GM21717 (cell line): ENCODE results near the gene HCFC1R1.
"Not testable (repeated sequence)": the region's sequence is repeated elsewhere in the genome, so short reads cannot be mapped to it uniquely, and the experiment has no call there.

Experiments
- ATAC-seq: cut with Tn5 transposase; IDR thresholded peaks from one replicate; pipeline ENCODE4 v1.9.1; 2021; ENCODE audit warnings: mild to moderate bottlenecking, moderate library complexity; ENCODE audit not compliant: unreplicated experiment

Gene HCFC1R1, protein sequence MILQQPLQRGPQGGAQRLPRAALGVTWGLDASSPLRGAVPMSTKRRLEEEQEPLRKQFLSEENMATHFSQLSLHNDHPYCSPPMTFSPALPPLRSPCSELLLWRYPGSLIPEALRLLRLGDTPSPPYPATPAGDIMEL

DNA sequence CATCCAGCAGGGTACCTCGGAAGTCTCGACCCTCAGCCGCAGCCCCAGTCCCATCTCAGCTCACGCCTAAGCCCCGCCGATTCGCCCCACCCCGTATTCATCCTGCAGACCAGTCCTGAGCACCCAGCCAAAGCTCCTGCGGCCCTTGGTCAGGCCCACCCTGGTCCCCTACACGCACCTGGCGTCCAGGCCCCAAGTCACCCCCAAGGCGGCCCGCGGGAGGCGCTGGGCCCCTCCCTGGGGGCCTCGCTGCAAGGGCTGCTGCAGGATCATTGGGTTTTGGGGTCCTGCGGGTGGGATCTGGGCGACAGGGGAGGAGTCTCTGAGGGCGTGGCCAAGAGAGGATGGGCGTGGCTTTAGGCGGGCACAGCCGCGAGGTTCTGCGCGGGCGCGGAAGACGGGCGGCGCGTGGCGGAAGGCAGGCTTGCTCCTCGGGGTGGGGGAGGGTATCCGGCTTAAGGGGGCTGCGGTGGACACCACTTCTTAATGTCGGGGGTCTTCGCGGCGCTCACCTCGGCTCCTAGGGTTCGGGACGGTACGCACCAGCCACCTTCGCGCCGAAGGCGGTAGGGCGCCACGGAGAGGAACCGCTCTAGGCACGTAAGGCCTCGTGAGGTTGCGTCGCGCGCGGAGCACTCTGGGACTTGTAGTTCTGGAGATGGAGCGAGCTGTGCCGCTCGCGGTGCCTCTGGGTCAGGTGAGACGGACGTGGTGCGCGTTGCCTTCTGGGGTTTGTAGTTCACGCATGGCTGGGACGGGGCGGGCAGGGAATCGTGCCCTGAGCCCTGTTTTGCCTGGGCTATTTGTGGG lies at the start of gene HCFC1R1, which contains the start of gene THOC6:
TSS of gene HCFC1R1 (minus strand) at position 274 of the 810 bp plus-strand sequence. CDS start at position 273, 1 bp downstream.
TSS of gene THOC6 (plus strand) at position 367 of the 810 bp plus-strand sequence. CDS start at position 659, 292 bp downstream.
- peak; percentile 70 for ATAC-seq

DNA sequence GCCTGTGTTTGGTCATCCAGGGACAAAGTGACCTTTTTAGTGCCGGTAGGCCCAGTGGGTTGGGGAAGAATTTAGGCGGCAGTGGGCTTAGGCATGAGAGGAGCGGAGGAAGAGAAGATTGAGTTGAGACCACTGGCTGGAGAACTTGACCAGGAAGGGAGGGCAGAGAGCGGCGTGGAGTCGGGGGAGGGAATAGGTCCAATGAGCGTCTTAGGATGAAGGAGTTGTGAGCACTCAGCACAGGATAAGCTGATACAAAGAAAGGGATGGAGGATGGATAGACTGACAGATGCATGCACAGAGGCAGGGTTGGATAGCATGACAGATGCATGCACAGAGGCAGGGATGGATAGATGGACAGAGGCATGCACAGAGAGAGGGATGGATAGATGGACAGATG lies 49.7 kb upstream of the HCFC1R1 start:
- no peak for ATAC-seq

DNA sequence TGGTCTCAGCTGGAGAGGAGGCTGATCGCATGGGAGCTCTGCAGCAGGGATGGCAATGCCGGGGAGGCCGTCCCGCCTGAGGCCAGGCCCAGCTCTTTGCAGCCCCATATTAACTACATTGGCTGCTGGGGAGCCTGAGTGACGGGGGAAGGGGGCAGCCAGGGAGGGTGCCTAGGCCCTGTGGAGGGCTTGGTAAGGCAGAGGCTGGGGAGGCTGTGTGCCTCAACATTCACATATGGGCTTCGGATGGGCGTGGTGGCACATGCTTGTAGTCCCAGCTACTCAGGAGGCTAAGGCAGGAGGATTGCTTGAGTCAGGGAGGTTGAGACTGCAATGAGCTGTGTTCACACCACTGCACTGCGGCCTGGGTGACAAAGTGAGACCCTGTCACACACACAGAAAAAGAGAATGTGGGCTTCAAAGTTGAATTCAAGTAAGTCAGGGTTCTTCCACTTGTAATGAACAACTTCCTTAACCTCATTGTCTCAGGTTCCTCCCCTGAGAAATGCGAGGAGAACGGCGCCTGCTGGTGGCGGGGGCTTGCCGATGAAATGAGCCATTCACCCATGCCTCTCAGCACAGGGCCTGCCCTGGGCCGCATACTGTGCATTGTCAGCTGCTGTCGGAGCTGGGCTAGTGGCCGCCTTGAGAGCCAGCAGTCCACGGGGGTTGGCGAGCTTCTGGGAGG lies 49.0 kb upstream of the HCFC1R1 start:
- ATAC-seq, result not testable (repeated sequence)

DNA sequence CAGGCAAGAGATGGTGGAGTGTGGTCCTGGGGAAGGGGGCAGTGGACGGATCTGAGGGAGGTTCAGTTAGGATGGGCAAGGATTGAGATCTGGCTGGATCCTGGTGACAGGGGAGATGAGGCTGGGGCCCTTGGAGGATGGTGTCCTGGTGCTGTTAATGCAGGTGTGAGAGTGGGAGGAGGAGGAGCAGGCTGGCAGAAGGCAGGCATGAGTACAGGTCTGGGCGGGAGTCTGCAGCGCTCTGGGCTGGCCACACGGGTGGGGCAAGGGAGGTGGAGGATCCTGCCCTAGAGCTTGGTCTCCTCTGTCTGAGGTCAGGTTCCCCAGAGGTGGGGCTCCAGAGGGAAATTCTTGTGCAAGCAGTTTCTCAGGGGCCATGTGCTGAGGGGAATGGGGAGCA lies 48.4 kb upstream of the HCFC1R1 start:
- not testable (repeated sequence) for ATAC-seq

DNA sequence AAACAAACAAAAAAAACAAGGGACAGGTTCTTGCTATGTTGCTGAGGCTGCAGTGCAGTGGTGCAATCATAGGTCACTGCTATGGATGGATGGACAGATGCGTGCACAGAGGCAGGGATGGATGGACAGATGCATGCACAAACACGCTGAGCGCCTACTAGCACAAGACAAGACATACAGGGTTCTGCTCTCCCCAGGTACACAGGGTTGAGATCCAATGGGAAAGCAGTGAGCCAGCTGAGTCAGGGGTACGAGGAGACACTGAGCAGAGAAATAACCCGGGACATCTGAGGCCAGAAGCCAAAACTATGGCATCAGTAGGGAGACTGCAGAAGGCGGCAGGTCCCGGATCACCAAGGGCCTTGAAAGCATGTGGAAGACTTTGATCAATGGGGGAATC lies 47.9 kb upstream of the HCFC1R1 start:
- no peak for ATAC-seq

DNA sequence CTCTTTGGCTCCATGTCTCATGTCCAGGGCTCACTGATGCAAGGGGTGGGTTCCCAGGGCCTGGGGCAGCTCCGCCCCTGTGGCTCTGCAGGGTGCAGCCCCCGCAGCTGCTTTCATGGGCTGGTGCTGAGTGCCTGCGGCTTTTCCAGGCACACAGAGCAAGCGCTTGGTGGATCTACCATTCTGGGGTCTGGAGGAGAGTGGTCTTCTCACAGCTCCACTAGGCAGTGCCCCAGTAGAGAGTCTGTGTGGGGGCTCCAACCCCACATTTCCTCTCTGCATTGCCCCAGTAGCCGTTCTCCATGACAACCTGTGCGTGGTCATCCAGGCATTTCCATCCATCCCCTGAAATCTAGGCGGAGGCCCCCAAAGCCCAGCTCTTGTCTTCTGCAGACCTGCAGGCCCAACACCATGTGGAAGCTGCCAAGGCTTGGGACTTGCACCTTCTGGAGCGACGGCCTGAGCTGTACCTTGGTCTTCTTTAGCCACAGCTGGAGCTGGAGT lies 46.9 kb upstream of the HCFC1R1 start:
- no peak for ATAC-seq

DNA sequence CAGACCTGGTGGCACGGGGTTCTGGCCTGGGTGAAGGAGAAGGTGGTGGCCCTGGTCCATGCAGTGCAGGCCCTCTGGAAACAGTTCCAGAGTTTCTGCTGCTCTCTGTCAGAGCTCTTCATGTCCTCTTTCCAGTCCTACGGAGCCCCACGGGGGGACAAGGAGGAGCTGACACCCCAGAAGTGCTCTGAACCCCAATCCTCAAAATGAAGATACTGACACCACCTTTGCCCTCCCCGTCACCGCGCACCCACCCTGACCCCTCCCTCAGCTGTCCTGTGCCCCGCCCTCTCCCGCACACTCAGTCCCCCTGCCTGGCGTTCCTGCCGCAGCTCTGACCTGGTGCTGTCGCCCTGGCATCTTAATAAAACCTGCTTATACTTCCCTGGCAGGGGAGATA lies 45.4 kb upstream of the HCFC1R1 start:
- not testable (repeated sequence) for ATAC-seq

DNA sequence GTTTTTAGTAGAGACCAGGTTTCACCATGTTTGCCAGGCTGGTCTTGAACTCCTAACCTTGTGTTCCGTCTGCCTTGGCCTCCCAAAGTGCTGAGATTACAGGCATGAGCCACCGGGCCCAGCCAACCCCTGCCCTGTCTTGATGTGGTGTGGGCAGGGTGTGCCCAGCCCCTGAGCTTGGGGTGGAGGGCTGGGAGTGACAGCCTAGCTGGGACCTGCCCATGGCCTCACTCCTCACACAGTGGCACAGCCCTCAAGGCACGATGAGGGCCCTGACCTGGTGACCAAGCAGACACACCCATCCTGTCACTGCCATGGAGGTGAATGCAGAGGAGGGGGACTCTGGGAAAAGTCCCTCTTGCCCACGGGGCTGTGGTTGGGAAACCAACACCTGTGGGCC lies 44.7 kb upstream of the HCFC1R1 start:
- ATAC-seq, result no peak

DNA sequence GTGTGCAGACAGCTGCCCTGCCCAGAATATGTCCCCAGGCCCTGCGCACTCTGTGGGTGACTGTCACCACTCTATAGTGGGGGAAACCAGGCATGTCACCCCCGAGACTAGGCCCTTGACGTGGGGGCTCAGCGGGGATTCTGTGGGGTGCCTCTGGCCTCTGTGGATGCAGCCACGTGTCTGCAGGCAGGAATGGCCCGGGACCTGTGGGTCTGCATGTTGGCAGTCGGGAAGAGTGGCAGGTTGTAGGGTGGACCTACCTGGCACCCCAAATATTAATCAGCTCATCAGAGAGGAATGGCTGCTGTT lies 42.7 kb upstream of the HCFC1R1 start:
- ATAC-seq, result no peak

DNA sequence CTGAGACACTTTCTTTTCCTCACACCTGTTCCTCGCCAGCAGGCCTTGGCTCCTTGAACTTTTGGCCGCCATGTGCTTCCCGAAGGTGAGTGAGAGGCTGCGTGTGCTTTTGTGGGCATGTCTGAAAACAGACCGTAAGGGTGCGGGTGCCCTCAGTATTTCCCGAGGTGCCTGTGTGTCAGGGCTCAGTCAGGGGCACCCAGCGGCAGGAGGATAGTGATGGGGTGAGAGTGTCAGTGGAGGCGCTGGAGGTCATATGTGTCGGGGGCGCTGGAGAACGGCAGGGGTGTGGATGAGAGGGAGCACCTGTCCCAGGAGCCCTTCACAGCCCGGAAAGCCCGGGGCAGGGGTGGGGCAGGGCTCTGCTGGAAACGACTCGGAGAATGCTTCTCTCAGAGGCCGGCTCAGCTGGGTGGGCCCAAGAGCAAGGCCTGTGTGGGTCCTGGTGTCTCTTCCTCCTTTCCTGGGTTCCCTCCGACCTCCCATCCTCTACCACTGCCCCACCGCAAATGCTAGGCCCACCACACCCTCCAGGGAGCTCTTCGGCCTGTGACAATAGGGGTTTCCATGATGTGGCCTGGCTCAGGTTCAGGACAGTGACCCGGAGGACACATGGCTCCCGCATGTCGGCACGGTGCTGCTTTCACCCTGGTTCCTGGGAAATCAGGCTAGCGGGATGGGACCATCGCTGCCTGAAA lies 42.1 kb upstream of the HCFC1R1 start:
- ATAC-seq, result no peak

DNA sequence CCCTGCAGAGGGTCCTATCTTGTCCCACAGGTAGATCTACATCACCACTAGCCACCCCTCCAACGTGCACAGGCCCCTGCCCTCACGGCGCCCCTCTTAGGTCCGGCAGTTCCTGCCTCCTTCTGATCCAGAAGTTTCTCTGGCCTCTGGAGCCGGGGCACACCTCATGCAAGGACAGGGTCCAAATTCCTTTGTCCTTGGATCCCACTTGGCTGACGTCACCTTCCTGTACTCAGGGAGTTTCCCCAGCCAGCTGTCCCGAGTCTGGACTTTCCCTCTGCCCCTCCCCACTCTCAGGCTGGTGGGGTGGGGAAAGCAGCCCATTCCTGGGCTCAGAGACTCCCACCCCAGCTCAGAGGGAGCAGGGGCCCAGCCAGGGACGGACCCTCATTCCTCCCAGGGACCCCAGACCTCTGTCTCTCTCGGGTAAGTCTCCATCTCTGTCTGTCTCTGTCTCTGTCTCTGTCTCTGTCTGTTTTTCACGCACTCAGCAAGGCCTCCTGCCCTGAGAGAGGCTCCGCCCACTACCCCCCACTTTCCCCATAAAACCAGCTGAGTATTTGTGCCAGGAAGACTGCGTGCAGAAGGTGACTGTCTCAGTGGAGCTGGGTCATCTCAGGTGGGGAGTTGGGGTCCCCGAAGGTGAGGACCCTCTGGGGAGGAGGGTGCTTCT lies 41.5 kb upstream of the HCFC1R1 start, which contains the start of gene IL32:
TSS of gene IL32 (plus strand) at position 572 of the 673 bp plus-strand sequence. CDS start 172 bp downstream, outside the sequence.
- no peak for ATAC-seq

DNA sequence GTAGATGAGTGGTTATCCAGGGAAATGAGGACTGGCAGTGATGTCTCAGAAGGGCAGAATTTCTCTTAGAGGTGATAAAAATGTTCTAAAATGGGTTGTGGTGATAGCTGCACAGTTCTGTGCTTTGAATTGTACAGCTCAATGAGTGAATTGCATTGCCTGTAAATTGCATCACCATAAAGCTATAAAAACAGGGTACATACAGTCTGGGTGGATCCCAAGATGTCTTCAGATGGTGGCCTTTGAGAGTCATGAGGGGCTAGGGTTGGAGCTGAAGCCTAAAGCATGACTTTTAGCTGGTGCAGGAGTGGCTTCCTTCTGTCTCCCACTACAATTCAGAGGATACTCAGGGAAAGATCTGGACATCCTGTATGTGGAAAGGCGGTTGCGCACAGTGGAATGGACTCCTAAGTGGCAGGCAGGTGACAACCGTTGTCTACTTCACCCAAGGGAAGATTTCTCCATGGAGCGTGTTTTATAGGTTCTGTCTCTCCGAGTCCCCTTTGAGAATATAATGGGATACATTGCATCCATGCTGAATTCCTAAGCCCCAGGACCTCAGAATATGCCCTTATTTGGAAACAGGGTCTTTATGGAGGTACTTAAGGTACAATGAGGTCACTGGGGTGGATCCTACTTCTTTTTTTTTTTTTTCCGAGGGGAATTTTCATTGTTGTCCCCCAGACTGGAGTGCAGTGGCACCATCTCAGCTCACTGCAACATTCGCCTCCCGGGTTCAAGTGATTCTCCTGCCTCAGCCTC lies 40.1 kb upstream of the HCFC1R1 start:
- no peak for ATAC-seq

DNA sequence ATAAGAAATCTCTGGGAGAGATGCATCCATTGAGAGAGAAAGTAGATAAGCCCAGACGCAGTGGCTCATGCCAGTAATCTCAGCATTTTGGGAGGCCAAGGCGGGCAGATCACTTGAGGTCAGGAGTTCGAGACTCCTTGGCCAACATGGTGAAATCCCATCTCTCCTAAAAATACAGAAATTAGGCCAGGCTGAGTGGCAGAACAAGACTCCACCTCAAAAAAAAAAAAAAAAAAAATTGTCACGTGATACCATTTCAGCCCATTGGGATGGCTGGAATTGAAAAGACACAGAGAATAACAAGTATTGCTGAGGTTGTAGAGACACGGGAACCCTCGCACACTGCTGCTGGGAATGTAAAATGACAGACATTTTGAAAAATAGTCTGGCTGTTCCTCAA lies 38.8 kb upstream of the HCFC1R1 start:
- no peak for ATAC-seq

DNA sequence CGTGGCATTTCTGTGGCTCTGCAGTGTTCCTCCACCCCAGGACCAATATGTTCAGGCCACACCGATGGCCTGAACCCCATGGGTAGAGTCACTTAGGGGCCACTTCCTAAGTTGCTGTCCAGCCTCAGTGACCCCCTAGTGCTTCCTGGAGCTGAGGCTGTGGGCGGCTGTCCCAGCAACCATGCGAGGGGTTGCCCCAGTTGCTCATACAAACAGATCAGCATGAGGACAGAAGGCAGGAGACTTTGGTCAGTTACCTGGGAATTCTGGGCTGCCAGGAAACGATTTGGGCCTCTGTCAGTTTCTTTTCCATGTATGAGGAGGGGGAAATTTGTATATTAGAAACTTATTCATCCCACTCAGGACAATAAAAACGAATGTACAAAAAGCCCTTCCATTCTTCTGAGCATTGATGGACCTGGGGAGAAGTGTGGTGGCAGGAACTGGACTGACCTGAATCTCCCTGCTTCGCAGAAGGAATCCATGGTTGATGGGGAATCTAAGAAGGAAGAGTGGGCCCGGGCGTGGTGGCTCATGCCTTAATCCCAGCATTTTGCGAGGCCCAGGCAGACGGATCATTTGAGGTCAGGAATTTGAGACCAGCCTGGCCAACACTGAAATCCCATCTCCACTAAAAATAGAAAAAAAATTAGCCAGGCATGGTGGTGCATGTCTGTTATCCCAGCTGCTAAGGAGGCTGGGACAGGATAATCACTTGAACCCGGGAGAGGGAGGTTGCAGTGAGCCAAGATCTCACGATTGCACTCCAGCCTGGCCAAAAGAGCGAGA lies 36.8 kb upstream of the HCFC1R1 start:
- no peak for ATAC-seq

DNA sequence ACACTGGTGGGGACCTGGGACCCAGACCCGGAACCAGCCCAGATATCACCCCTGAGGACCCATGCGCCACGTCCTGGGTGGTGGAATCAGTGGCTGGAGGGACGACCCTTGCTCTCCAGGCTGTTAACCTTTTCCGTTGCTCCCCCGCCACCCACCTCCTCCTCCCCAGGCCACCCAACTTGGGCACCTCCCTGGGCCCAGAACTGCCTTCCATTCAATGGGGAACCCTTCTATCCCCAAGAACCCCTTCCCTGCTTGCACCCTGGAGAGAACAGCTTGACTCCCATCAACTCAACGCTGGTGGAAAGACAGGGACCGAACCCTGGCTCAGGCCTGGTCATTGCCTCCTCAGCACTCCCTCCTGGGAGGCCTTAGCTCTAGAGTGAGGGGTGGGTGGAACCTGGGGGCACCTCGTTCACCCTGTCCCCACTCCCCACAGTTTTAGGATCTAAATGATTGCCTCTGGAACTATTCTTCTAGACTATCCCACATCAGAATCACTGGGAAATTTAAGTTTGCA lies 36.0 kb upstream of the HCFC1R1 start:
- peak; percentile 6 for ATAC-seq

DNA sequence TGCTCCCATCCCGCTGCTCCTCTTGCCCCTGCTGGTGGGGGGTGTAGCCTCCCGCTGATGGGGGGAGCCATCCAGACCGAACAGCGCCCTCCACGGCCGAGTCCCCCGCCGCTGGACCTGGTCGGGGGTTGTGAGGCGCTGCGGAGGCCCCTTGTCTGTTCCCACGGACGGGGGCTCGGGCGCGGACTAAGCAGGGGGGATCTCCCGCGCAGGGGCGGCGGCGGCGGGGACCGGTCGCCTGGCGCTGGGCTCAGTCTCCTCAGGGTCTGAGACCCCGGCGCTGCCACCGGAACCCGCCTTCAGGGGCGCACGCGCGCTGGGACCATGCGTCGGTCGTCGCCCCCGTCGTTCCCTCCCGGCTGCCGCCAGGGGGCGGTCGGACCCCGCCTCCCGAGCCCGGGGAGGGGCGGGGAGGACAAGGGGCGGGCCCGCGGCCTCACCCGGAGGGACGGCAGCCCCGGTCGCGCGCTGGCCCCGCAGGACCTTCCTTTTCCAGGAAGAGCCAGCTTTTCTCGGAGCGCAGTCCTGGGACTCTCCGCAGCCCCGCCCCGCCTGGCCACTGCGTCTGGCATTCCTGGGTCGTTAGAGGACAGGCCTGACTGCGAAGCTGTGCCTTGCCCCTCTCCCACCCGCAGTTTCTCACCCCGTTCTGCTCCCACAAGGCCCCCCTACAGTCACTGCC lies 35.4 kb upstream of the HCFC1R1 start:
- ATAC-seq, result peak; percentile 58

DNA sequence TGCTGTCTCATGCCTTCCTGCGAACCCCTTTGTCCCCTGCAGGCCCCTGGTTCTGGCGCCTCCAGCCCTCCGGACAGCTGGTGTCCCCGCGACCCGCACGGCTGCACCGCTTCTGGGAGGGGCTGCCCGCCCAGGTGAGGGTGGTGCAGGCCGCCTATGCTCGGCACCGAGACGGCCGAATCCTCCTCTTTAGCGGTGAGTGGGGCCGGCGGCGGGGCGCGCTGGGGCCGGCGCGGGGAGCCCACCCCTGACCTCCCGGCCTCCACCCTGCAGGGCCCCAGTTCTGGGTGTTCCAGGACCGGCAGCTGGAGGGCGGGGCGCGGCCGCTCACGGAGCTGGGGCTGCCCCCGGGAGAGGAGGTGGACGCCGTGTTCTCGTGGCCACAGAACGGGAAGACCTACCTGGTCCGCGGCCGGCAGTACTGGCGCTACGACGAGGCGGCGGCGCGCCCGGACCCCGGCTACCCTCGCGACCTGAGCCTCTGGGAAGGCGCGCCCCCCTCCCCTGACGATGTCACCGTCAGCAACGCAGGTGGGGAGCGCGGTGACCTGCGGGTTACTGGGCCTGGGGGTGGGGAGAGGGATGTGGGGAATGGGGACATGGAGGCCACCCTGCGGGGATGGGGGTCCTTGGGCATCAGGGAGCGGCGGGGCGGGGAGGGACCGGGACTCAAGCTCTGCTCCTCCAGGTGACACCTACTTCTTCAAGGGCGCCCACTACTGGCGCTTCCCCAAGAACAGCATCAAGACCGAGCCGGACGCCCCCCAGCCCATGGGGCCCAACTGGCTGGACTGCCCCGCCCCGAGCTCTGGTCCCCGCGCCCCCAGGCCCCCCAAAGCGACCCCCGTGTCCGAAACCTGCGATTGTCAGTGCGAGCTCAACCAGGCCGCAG lies 34.6 kb upstream of the HCFC1R1 start:
- ATAC-seq, result no peak
